Fibroblast of peridontal ligament (primary cell): ENCODE results near the gene RBM44.
A peak's percentile ranks its signal among the peaks of the same experiment; 100 is the strongest.
"Not testable (repeated sequence)": the region's sequence is repeated elsewhere in the genome, so short reads cannot be mapped to it uniquely, and the experiment has no call there.

Experiments used
- DNase-seq: peaks from one replicate; pipeline ENCODE4 v3.0.0-alpha.2; 2010; ENCODE audit errors: extremely low read depth

Gene RBM44, protein sequence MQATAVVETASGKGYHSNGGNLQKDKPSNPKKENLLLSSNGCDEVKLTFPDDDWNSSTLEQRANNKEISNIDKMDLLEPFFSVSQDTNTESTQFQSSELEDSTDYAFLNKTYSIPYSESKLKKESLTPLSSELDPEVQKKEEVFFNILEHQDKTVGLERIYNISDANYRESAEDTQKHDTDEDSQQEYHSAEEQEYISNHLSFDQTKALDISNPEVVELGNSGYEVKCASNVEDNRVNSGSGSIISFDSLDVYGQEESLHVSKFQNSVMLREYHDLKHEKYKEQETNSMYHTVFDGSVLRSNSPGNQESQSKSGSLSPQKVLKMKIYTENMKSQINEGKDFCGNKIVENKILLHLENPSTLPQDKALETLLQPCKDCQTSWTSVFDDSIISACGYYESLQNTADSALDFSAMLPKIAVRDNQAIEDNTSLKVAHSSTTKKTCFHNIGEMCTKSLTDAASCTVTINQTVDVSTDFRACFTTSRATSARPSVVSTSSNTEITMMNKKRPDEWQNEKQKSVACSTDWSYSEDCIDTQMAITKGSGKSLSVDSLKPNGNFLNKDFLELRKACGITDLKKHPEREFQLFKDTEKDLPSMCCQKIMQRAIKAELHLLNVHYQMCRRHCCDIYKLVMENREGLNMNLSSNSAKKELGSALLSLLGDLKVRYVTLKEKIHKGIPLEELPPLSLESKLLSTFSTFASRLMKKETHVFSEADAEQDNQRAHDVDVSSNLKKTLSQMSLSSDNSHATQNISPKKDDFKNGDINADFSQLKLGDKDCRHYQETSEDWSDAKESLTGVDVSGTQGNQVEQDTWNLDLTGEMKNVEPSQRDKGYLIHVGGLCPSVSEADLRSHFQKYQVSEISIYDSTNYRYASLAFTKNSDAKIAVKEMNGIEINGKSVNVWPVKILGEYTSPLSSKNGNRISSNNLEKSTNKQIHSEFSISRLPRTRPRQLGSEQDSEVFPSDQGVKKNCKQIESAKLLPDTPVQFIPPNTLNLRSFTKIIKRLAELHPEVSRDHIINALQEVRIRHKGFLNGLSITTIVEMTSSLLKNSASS

DNA sequence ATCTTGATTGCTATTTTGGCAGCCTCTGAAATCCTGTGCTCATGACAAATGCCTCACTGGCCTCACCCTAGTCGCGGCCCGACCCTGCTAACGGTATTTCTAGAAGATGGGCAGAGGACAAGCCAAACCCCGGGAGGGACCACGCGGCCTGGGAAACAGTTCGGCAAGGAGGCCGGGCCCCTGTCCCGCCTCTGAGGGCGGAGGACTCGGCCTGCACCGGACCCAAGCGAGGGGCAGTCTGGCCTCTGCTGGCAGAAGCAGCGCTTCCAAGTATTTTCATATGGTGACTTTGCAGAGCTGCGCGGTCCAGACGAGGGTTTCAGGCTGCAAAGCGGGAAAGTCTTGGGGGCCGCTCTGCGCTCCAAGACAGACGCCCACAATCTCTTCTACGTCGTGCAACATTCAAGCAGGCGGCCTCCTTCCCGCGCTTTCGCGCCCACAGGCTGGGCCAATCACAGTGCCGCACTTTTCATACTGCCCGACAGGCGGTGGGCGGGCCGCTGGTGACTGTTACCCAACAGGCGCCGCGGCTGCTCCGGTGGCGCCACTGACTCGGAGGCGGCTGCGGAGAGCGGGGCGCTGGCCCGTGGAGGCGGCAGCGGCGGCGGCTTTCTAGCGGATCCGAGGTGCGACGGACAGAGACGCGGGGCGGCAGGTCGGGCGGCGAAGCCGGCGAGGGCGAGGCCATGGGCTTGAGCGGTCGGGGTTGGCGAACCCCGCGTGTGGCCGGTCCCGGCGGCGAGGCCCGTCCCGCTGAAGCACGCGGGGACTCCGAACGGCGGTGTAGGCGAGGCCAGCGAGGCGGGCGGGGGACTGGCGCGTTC is at the start of gene RBM44:
RBM44 (plus strand) TSS at position 544 of the 824 bp plus-strand sequence. CDS start 14,831 bp downstream, outside the sequence.
- DNase-seq: no peak

DNA sequence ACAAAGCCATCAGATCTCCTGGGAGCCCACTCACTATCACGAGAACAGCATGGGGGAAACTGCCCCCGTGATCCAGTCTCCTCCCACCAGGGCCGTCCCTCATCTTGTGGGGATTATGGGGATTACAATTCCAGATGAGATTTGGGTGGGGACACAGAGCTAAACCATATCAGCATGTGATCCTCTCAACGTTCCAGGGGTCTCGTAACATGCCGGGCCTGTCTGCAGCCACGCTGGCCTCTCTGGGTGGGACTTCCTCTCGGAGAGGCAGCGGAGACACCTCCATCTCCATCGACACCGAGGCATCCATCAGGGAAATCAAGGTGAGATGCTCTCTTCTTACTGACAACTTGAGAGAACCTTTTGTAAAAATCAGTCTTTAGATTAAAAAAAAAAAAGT is 49.6 kb upstream of the RBM44 start:
- DNase-seq: no peak

DNA sequence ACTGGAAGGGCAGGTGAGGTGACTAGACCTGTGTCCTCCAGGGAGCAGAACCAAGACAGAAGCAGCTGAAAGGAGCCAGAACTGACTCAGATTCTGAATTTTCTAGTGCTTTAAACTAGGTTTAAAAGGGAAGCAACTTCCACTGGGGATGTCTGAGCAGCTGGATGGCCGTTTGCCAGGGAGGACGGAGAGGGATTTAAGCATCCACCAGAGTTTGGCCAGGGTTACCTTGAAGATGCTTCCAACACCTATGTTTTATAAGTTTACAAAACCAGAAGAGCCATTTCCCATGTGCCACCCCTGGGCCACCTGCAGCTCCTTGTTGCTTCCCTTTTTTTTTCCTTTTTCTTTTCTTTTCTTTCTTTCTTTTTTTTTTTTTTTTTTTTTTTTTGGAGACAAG is 48.6 kb upstream of the RBM44 start:
- DNase-seq: no peak

DNA sequence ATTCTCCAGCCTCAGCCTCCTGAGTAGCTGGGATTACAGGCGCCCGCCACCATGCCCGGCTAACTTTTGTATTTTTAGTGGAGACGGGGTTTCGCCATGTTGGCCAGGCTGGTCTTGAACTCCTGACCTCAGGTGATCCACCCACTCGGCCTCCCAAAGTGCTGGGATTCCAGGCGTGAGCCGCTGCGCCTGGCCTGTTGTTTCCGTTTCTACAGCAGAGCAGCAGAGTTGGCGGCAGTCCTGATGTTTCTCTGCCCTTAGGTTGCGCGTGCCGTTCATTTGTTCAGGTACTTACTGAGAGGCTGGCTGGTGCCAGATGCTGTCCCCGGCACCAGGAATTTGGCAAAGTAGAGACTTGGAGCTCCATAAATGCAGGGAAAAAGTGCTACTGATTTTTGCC is 48.1 kb upstream of the RBM44 start:
- not testable (repeated sequence) for DNase-seq

DNA sequence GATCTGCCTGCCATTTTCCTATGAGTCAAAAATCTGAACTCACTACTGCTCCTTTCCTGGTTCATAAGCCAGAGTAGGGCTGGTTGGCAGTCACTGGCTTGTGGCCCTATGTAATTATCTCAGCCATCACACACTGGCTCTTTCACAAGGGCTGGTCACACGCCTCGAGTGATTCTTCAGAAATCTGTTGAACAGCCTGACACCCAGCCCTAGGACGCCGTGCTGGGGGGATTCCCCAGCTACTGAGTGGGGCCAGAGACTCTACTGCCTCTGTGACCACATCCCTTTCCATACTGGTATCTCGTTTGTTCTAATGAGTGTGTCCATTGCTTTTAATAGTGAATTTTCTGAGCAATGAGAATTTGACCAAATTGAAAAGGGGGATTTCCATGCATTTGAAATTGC is 45.8 kb upstream of the RBM44 start:
- DNase-seq: no peak

DNA sequence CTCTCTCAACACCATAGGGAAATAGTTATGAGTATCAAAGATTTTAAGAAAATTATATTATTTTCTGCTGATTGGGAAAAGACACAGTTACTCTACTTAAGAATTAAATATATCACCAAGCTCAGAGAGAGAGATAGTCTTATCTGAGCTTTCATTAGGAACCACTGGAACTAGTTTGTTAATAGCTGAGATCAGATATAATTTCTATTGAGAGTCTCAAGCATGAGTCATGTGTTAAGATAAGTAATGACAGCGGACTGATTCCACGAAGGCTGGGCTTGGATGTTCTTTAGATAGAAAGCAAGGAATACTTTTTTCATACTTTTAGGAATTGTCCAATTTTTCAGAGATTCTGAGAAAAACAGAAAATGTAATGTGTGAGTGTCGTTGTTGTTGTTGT is 44.4 kb upstream of the RBM44 start:
- no peak for DNase-seq

DNA sequence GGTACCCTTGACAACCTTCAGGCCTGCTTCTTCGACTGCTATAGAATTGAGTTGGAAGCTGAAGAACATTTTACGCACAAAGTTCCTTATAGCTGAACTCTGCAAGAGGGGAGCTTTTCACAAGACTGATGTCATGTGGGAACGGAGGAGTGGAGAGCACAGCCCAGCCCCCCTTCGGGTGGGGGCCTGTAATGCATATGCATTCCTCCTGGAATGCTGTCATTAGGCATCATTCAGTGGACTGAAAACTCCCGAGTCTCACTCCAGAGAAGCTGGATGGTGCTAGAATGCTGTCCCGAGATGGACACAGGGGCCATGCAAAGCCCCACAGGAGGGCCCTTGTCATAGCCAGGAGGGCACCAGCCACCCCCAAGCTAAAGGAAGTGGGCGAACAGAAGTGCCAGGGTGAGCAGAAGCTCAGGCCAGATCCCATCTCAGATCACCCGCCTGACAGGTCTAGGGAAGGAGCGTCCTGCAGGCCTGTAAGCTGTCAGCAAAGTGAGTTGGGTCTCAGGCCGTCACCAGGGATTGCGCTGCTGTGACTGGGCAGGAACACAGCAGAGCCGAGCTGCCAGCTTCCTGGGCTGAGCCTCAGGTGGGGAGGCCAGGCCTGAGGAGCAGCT is 43.8 kb upstream of the RBM44 start:
- no peak for DNase-seq

DNA sequence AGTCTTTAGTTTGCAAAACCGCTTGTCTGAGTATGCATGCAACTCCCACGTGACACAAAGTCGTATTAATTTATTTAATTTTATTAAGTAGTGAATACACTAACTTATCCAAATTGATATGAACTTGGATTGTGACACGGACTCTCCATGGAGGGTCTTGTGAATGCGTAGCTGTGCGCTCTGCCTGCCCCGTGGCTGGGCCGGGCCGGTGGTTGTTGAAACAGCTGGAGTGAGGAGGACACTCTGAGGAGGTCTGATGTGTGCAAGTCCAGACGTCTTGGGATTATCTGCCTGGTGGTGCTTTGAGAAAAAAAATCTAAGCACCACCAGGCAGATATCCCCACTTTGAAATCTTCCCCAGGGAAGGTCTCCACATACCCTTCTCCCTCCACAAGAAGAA is 41.0 kb upstream of the RBM44 start:
- no peak for DNase-seq

DNA sequence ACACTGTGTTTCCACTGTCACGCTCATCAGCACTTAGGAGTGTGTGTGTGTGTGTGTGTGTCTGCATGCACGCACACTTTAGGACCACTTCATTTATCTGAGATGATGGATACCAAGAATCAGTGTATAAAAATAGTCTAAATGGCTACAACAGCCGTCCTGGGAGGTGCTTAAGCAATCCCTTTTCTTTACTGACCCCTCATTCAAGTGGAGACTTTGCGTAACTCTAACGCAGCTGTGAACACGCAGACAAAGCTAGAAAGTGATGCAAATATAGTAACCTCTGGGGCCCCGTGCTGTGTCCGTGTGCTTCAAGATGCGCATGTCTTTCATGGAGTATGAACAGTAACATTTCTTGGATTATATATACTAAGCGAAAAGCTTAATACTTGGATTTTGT is 40.4 kb upstream of the RBM44 start:
- DNase-seq: no peak

DNA sequence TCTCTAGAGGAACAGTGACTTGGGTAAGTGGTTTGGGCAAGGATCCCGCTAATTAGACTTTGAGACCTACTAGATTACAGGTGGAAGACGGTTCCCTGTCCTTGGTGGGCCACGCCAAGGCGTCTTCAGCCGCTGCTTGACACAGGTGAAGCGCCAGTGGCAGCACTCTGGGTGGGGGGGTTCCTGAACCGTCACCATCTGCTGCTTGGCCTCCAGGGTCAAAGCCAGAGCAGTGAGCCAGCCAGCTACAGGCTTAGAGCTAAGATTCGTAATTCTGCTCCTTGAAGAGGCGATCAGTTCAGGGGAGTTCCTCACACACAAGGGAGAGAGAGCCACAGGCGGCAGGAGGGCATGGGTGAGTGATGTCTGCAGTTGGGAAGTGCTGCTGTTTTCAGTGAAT is 39.4 kb upstream of the RBM44 start:
- no peak for DNase-seq

DNA sequence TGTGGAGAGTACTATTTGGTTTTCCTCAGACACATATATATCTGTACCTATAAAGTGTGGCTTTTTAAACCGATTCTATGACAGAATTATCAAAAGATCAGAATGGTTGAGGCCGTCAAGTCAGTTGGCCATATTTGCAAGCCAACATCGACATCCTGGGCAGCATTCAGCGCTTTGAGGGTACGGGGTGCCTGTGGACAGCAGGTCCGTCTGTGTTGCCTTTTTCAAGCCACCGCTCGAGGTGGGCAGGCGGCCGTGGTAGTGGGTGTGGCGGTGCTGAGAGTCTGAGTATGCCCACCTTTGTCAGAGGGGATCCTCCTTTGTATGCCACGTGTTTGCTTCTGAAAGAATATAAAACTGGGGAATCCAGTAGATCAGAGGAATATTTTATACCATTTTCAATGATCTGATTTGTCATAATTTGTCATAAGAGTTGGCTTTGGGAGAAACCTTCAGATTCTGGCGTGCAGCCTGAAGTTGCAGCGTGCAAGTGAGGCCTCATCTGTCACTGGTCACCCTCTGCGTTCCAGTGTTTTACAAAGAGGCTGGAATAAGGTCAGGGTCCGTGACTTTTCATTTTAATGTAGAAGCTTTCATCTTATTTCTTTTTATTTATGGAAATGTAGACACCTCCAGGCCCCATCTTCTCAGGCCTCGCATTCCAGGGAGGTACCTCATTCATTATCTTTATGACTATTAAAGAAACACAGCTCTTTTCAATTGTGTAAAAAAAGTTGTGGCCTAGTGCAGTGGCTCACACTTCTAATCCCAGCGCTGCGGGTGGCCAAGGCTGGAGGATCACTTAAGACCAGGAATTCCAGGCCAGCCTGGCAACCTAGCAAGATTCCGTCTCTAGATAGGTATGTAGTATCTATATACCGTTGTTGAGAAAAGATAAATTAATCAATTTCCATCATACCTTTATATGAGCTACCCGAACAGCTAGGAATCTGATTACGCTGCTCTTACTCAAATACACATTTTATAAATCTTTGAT is 37.8 kb upstream of the RBM44 start:
- DNase-seq: no peak

DNA sequence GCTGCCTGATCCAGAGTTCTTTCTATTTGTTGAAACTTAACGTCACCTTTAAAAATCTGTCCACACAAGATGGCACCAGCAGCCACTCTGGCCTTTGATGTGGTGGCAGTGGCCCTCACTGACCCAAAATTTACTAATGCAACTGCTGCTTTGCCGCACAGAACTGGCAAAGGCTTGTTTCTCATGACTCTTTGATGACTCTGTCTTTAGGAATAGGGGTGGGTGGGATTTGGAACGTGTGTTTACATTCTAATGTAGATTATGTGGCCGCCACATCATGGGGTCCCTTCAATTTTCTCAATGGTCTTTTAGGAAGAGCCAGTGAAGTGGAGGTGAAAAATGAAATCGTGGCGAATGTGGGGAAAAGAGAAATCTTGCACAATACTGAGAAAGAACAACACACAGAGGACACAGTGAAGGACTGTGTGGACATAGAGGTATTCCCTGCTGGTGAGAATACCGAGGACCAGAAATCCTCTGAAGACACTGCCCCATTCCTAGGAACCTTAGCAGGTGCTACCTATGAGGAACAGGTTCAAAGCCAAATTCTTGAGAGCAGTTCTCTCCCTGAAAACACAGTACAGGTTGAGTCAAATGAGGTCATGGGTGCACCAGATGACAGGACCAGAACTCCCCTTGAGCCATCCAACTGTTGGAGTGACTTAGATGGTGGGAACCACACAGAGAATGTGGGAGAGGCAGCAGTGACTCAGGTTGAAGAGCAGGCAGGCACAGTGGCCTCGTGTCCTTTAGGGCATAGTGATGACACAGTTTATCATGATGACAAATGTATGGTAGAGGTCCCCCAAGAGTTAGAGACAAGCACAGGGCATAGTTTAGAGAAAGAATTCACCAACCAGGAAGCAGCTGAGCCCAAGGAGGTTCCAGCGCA is 36.0 kb upstream of the RBM44 start:
- peak; percentile 67 for DNase-seq

DNA sequence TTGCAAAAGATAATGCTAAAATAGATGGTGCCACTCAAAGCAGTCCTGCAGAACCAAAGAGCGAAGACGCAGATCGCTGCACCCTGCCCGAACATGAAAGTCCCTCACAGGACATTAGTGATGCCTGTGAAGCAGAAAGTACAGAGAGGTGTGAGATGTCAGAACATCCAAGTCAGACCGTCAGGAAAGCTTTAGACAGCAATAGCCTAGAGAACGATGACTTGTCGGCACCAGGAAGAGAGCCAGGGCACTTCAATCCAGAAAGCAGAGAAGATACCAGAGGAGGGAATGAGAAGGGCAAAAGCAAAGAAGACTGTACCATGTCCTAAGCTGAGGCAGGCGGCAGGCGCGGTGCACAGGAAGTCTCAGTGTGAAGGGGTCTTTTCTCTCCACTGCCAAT is 34.8 kb upstream of the RBM44 start:
- DNase-seq: no peak

DNA sequence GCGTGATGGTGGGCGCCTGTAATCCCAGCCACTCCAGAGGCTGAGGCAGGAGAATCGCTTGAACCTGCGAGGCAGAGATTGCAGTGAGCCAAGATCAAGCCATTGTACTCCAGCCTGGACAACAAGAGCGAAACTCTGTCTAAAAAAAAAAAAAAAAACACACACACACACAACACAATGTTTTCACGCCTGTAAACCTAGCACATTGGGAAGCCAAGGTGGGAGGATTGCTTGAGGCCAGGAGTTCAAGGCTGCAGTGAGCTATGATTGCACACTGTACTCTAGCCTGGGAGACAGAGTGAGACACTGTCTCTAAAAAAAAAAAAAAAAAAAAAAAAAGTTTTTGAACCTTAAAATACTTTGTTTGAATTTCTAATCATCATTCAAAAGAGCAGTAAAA is 33.5 kb upstream of the RBM44 start:
- DNase-seq: not testable (repeated sequence)

DNA sequence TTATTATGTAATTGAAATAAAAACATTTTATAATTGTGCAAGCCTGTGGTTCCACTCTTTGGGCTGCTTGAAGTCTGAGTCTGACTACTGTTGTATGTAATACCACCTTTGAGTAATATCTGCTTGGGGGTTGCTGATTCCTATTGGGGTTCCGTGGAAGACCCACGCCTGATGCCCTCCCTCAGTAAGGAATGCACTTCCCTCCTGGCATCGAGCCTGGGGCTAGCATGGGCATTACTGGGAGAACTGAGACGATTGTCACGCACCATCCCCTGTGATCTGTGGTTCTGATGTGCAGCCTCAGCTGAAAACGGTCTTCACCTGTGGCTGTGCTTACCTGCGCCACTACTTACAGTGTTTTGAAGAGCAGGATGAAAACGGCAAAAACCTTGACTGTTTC is 32.7 kb upstream of the RBM44 start:
- DNase-seq: peak; percentile 31

DNA sequence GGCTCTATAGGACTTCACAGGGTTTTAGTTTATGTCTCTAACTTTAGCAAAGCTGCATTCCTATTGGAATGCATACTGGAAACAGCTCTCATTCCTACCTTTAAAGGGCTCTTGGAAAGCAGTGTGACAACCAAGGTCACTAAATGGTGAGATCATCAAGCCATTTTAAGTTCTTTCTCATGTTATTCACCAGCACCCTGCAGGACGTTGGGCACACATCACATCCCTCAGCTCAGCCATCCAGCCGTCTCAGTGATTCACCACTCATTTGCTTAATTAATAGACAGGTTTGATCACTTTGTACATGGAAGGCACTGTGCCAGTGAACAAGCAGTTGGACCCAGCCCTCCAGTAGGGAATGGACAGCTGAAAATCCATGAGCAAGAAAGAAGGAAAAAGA is 32.2 kb upstream of the RBM44 start:
- no peak for DNase-seq

DNA sequence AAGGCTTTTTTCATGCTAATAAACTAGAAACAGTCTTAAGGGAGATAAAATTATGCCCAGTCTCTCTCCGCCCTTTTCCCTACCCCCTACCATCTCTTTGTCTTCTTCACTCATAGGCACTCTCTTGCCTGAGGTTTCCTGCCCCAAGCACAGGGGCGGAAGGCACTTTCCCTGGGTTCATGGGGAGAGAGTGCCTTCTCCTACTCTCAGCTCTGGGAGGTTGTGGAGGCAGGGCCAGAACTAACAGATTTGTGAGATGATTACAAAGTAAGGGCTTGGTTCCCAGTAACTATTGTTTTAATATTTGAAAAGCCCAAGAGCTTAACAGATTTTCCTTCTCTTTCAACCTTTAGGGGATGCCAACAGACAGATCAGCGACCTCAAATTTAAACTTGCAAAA is 26.1 kb upstream of the RBM44 start:
- no peak for DNase-seq

DNA sequence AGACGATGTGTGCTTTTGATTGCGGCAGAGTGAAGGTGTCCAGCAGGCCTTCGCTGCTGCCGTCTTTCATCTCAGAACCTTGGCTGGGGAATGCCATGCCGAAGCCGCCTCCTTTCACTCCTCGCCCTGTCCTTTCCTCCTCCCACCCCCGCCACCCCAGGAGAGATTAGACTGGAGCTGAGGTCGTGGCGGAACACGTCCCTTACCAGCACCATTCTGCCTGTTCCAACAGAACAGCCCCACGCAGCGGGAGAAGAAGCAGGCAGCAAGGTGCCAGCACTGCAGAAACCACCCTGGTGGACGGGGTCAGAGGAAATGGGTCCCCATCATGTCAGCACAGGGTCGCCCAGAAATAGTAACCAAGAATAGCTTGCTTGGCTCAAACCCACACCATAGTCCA is 24.8 kb upstream of the RBM44 start:
- DNase-seq: no peak
